Natural killer cell (primary cell): ENCODE measurements around the gene IL22. TPM values are rescaled to one million over a fixed set of nuclear protein-coding genes. Genes with fewer than 3 reads are reported as not detected.

Source experiments
- ATAC-seq, 3 donors: fragments of 150-1000 bp in 2 of 3; fragments of 200-7000 bp in 1 of 3; cut with Tn5 transposase; 1 replicate in 1 of 3; 2 replicates in 2 of 3; pipeline ENCODE4 v1.10.0; 2021; ENCODE audit warnings: mild to moderate bottlenecking in 2 of 3, moderate library complexity in 2 of 3
- DNase-seq, 2 donors: peaks; one replicate each; pipeline versions ENCODE4 v3.0.0 to v3.0.0-alpha.2; 2013 to 2021; ENCODE audit warnings: mixed read lengths in 1 of 2
- H3K27ac ChIP-seq: one replicate; pipeline ENCODE4 v1.5.1; 2013; ENCODE audit warnings: mild to moderate bottlenecking, low read length
- H3K27me3 ChIP-seq: one replicate; pipeline ENCODE4 v1.6.1; 2013; ENCODE audit warnings: low read length; ENCODE audit not compliant: control insufficient read depth, insufficient read depth
- H3K36me3 ChIP-seq: one replicate; pipeline ENCODE4 v1.6.1; 2013; ENCODE audit warnings: low read length; ENCODE audit not compliant: control insufficient read depth, insufficient read depth
- H3K4me1 ChIP-seq: one replicate; pipeline ENCODE4 v1.6.1; 2013; ENCODE audit warnings: low read length; ENCODE audit not compliant: control insufficient read depth, insufficient read depth
- H3K4me3 ChIP-seq: one replicate; pipeline ENCODE4 v1.5.1; 2013; ENCODE audit warnings: low read length
- H3K9me3 ChIP-seq: one replicate; pipeline ENCODE4 v1.6.1; 2013; ENCODE audit warnings: low read length; ENCODE audit not compliant: control insufficient read depth, insufficient read depth
- H3K27ac Mint-ChIP-seq, 2 donors: one replicate each; pipeline ENCODE4 v1.8.0; 2022; ENCODE audit warnings: mild to moderate bottlenecking in 2 of 2, mixed read lengths in 2 of 2, moderate library complexity in 1 of 2
- H3K27me3 Mint-ChIP-seq, 2 donors: one replicate each; pipeline ENCODE4 v1.8.0; 2022; ENCODE audit warnings: low read depth in 2 of 2, mixed read lengths in 2 of 2
- H3K36me3 Mint-ChIP-seq: one replicate; pipeline ENCODE4 v1.8.0; 2022; ENCODE audit warnings: mixed read lengths
- H3K4me1 Mint-ChIP-seq, 2 donors: one replicate each; pipeline ENCODE4 v1.8.0; 2022; ENCODE audit warnings: mixed read lengths in 2 of 2
- H3K4me3 Mint-ChIP-seq: one replicate; pipeline ENCODE4 v1.8.0; 2022; ENCODE audit warnings: mild to moderate bottlenecking, moderate library complexity, mixed read lengths
- H3K9me3 Mint-ChIP-seq, 2 donors: one replicate each; pipeline ENCODE4 v1.8.0; 2022; ENCODE audit warnings: mixed read lengths in 2 of 2
- WGBS: methylation state at CpG from one replicate; pipeline ENCODE4 v1.1.7; 2013; ENCODE audit warnings: missing lambda C conversion rate; ENCODE audit not compliant: insufficient coverage; 5-methylcytosine and 5-hydroxymethylcytosine counted together
- intact Hi-C: fragments of 100-400 bp; cut with micrococcal nuclease; formaldehyde crosslinking; loops from one replicate; pipeline ENCODE4 v1.14.2; 2022
- total RNA-seq, 4 donors: library from RNA; stranded (reverse); fragments of 120-200 nt in 1 of 4; gene quantifications; one replicate each; pipeline versions ENCODE4 v1.2.3 to v1.2.4, GENCODE V29; 2013 to 2022
- TF ChIP-seq, protein P1 (sequence below): fragments of 200-600 bp; IDR thresholded peaks from one replicate; pipeline ENCODE4 v1.8.0; 2022; ENCODE audit warnings: antibody characterized with exemption

IL22 gene
- total RNA-seq, 3 donors from 2014 or later (not counting 1 experiment from before 2014, with no cell fraction given): not detected

DNA sequence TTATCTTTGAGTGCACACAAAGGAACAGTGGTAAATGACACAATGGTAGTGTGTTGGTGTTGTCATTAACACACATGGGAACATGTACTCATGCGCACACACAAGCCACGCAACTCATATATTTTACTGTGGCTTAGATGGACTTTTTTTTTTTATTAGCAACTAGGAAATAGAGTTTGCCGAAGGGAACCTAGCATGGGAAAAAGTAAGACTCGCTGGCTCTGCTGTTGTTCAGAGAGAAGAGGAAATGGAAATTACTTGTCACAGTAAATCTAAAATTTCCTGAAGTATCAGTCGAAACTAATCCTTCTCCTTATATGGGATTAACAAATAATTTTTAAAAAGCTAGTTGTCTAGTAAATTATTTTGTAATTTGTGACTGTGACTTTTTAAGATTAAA, 33.7 kb upstream of the IL22 start:
- no peaks in the 10 kb centered on the region for H3K27me3 Mint-ChIP-seq
- no peaks in the 10 kb centered on the region for H3K9me3 ChIP-seq
- intact Hi-C loops: no loop called here
- no peaks in the 10 kb centered on the region for H3K36me3 Mint-ChIP-seq
- no peak overlapping the region for H3K4me3 Mint-ChIP-seq
- no peaks in the 10 kb centered on the region for H3K9me3 Mint-ChIP-seq
- no peaks in the 10 kb centered on the region for H3K4me1 ChIP-seq
- DNase-seq (no peak), ATAC-seq (no peak)
- H3K27me3 ChIP-seq: no peaks in the 10 kb centered on the region
- H3K27ac Mint-ChIP-seq: no peak overlapping the region
- H3K4me3 ChIP-seq: no peak overlapping the region
- WGBS: 89% methylated on average over 4 of the region's 5 CpGs
- no peaks in the 10 kb centered on the region for H3K36me3 ChIP-seq
- H3K4me1 Mint-ChIP-seq: peaks cover 8 to 9% of the 10 kb centered on the region in 2 donors
- H3K27ac ChIP-seq: no peak overlapping the region
- TF ChIP-seq, protein P1, sequence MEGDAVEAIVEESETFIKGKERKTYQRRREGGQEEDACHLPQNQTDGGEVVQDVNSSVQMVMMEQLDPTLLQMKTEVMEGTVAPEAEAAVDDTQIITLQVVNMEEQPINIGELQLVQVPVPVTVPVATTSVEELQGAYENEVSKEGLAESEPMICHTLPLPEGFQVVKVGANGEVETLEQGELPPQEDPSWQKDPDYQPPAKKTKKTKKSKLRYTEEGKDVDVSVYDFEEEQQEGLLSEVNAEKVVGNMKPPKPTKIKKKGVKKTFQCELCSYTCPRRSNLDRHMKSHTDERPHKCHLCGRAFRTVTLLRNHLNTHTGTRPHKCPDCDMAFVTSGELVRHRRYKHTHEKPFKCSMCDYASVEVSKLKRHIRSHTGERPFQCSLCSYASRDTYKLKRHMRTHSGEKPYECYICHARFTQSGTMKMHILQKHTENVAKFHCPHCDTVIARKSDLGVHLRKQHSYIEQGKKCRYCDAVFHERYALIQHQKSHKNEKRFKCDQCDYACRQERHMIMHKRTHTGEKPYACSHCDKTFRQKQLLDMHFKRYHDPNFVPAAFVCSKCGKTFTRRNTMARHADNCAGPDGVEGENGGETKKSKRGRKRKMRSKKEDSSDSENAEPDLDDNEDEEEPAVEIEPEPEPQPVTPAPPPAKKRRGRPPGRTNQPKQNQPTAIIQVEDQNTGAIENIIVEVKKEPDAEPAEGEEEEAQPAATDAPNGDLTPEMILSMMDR: no peak

DNA sequence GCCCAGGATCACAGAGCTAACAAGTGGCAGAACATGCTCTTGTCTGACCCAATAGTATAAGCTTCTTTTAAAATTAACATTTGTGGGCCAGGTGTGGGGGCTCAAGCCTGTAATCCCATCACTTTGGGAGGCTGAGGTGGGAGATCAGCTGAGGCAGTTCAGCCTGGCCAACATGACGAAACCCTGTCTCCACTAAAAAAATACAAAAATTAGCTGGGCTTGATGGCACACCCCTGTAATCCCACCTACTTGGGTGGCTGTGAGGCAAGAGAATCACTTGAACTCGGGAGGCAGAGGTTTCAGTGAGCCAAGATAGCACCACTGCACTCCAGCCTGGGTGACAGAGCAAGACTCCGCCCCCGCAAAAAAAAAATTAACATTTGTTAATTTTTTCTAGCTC, 33.0 kb upstream of the IL22 start:
- intact Hi-C loops: no loop called here

DNA sequence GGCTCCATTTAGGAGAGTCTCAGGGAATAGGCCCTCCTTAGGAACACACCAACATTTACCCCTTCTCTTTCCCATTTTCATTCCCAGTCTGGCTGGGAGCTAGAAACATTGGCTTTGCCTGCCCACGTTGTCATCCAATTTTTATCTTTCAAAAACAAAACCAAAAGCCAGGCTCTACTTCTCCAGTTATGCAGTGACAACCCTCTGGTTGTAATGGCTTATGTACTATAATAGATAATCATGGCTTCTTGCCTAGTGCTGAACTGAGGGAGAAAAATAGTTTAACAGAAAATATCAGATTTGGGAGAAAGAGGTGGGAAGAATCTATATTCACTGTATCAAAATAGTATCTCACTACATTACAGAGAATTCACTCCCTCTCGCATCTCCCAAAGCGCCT, 32.1 kb upstream of the IL22 start:
- 83% methylated on average over 3 of the region's 3 CpGs for WGBS

More for the DNA sequence above, 33.0 kb upstream of the IL22 start:
- no peak overlapping the region for H3K27ac Mint-ChIP-seq
- H3K4me3 ChIP-seq: no peak overlapping the region
- H3K27me3 ChIP-seq: no peaks in the 10 kb centered on the region
- DNase-seq: no peak
- no peaks in the 10 kb centered on the region for H3K36me3 Mint-ChIP-seq
- H3K9me3 Mint-ChIP-seq: no peaks in the 10 kb centered on the region
- H3K4me1 ChIP-seq: no peaks in the 10 kb centered on the region
- H3K36me3 ChIP-seq: no peaks in the 10 kb centered on the region
- no peak overlapping the region for H3K4me3 Mint-ChIP-seq
- TF ChIP-seq, protein P1: no peak
- 93% methylated on average over 4 of the region's 4 CpGs for WGBS
- H3K27ac ChIP-seq: no peak overlapping the region
- H3K9me3 ChIP-seq: no peaks in the 10 kb centered on the region
- no peak for ATAC-seq
- peaks cover 8 to 9% of the 10 kb centered on the region in 2 donors for H3K4me1 Mint-ChIP-seq
- no peaks in the 10 kb centered on the region for H3K27me3 Mint-ChIP-seq

More for the DNA sequence above, 32.1 kb upstream of the IL22 start:
- Mint-ChIP-seq H3K27ac (no peak overlapping the region), H3K36me3 (no peaks in the 10 kb centered on the region), H3K9me3 (no peaks in the 10 kb centered on the region), H3K4me1 (peaks cover 6 to 7% of the 10 kb centered on the region in 2 donors), H3K27me3 (no peaks in the 10 kb centered on the region), H3K4me3 (no peak overlapping the region)
- intact Hi-C loops: no loop called here
- no peaks in the 10 kb centered on the region for H3K4me1 ChIP-seq
- DNase-seq (no peak), ATAC-seq (no peak)
- H3K4me3 ChIP-seq: no peak overlapping the region
- H3K9me3 ChIP-seq: no peaks in the 10 kb centered on the region
- H3K27ac ChIP-seq: no peak overlapping the region
- TF ChIP-seq, protein P1: no peak
- no peaks in the 10 kb centered on the region for H3K36me3 ChIP-seq
- H3K27me3 ChIP-seq: no peaks in the 10 kb centered on the region
